HFFc6 (cell line): ENCODE results near the gene GP2. TPM values are rescaled to one million over a fixed set of nuclear protein-coding genes. Genes with fewer than 3 reads are reported as not detected.

ENCODE experiments used
- DNase-seq: peaks from one replicate; pipeline ENCODE4 v3.0.0-alpha.2; 2018
- H3K27ac Mint-ChIP-seq: 2 replicates; pipeline ENCODE4 v1.8.0; 2020; ENCODE audit warnings: mild to moderate bottlenecking, mixed read lengths
- H3K27me3 Mint-ChIP-seq: 2 replicates; pipeline ENCODE4 v1.8.0; 2021; ENCODE audit warnings: mild to moderate bottlenecking, moderate library complexity, mixed read lengths; ENCODE audit not compliant: insufficient read depth
- H3K36me3 Mint-ChIP-seq: 2 replicates; pipeline ENCODE4 v1.8.0; 2021; ENCODE audit warnings: low read depth, mixed read lengths
- H3K4me1 Mint-ChIP-seq: 2 replicates; pipeline ENCODE4 v1.8.0; 2020; ENCODE audit warnings: low read depth, mixed read lengths
- H3K4me3 Mint-ChIP-seq: 2 replicates; pipeline ENCODE4 v1.8.0; 2020; ENCODE audit warnings: mild to moderate bottlenecking, moderate library complexity, mixed read lengths
- H3K9me3 Mint-ChIP-seq: 2 replicates; pipeline ENCODE4 v1.8.0; 2020; ENCODE audit warnings: mild to moderate bottlenecking, mixed read lengths
- long read RNA-seq: library from polyadenylated mRNA; unstranded; transcript quantifications from one replicate; pipeline ENCODE4 v2.0.0, GENCODE V29; 2019
- total RNA-seq, 6 experiments: library from RNA; stranded (reverse); fragmentation: NEBNext Ultra II Directional; extraction: Animal tissue kit (Norgen Biotek cat#: 25700); gene quantifications; 2 replicates in 1 of 6; 3 replicates in 5 of 6; pipeline ENCODE4 v1.2.3, GENCODE V29; 2021
- TF ChIP-seq, protein P1 (sequence below): fragments of 200-600 bp; sonication (generic); IDR thresholded peaks from 2 replicates; pipeline ENCODE4 v1.5.0; 2021; ENCODE audit warnings: antibody characterized with exemption, mild to moderate bottlenecking

Gene GP2
- total RNA-seq, result not detected
- long read RNA-seq, result 0 reads

DNA sequence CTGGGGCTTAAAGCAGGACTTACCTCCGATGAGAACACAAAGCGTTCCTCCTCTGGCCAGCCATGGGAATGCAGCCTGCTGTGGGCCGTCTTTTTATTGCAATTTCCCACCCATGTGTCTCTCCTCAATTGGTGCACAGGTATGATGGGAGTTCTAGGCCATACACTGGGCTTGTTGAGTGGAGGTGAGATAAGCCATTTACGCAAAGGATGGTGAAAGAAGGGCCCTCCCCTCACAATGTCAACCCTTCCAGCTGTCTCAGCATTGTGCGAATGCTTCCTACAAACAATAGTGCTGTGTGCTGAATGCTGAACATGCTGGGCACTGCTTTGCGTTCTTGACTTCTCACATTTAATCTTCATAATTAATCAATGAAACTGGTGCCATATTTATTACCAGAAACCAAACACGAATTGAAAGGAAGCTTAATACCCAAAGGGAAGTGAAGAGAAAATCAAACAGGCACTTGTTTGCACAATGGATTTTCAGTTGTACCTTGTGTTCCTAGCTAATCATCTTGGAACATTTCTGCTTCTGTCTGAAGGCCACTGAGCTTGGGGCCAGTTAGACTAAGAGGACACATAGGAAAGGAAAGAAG lies at the start of gene GP2:
Gene GP2, minus strand, starts transcription at position 70 of the 598 bp plus-strand sequence. CDS start 1,082 bp downstream, outside the sequence.
- no peaks in the 10 kb centered on the region for H3K27me3 Mint-ChIP-seq
- H3K27ac Mint-ChIP-seq, result no peak within 1 kb of the TSS
- H3K36me3 Mint-ChIP-seq, result 0 out of 2 replicates have a peak, but pooled peaks cover 13% of the 10 kb centered on the region
- DNase-seq, result no peak
- TF ChIP-seq, protein P1, sequence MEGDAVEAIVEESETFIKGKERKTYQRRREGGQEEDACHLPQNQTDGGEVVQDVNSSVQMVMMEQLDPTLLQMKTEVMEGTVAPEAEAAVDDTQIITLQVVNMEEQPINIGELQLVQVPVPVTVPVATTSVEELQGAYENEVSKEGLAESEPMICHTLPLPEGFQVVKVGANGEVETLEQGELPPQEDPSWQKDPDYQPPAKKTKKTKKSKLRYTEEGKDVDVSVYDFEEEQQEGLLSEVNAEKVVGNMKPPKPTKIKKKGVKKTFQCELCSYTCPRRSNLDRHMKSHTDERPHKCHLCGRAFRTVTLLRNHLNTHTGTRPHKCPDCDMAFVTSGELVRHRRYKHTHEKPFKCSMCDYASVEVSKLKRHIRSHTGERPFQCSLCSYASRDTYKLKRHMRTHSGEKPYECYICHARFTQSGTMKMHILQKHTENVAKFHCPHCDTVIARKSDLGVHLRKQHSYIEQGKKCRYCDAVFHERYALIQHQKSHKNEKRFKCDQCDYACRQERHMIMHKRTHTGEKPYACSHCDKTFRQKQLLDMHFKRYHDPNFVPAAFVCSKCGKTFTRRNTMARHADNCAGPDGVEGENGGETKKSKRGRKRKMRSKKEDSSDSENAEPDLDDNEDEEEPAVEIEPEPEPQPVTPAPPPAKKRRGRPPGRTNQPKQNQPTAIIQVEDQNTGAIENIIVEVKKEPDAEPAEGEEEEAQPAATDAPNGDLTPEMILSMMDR, result no peak
- no peaks in the 10 kb centered on the region for H3K4me1 Mint-ChIP-seq
- H3K9me3 Mint-ChIP-seq, result peaks cover 62% of the 10 kb centered on the region
- H3K4me3 Mint-ChIP-seq, result no peak within 1 kb of the TSS

DNA sequence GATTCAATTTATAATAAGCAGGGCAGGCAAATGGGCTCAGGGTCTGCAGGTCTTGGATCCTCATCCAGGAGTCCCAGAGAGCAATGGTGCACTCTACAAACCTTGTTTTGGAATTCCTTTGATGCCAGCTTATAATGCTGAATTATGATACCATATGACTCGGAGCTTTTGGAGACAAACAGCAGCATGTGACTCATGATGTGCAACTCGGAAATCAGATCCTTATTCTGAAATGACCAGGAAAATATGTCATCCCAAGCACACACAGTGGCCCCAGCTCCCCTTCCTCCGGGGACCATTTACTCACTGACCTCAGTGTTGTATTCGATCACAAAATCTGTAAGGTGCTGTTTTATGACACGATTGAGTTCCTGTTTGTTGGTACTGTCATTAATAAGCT lies 45.4 kb upstream of the GP2 start:
- DNase-seq, result no peak
- no peak overlapping the region for H3K4me3 Mint-ChIP-seq
- TF ChIP-seq, protein P1, result no peak
- H3K9me3 Mint-ChIP-seq, result peaks cover 11% of the 10 kb centered on the region
- H3K4me1 Mint-ChIP-seq, result no peaks in the 10 kb centered on the region
- peaks cover 2% of the 10 kb centered on the region; the same call in 1 of the 2 replicates for H3K27me3 Mint-ChIP-seq
- H3K36me3 Mint-ChIP-seq, result no peaks in the 10 kb centered on the region
- H3K27ac Mint-ChIP-seq, result no peak overlapping the region

DNA sequence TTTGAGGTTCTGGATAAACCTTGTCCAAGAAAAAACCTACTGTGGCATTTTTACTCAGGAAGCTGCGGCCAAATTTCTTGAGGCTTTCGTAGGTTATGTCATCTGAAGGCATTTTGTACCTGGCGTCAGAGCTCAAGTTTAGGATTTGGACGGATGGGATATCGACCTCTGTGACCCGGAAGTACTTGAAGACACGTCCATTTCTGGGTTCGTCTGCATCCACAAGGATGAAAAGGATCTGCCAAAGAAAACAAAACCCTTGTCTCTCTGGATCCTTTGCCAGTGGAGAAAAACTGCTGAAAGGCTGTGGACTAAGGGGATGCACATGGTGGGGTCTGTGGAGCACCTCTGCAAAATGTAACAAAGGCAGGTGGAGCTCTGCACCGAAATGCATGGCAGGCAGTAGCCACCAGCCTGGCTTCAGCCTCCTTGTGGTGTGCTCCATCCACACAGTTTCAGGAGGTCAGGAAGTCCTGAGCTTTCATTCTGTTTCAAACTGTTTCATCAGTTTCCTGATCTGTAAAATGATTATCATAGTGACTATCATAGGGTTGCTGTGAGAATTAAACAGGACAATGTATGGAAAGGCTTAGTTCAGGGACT lies 42.2 kb upstream of the GP2 start:
- peaks cover 21% of the 10 kb centered on the region for H3K9me3 Mint-ChIP-seq
- H3K27ac Mint-ChIP-seq, result no peak overlapping the region
- H3K36me3 Mint-ChIP-seq, result no peaks in the 10 kb centered on the region
- TF ChIP-seq, protein P1, result no peak
- peaks cover 2% of the 10 kb centered on the region for H3K27me3 Mint-ChIP-seq
- no peaks in the 10 kb centered on the region for H3K4me1 Mint-ChIP-seq
- no peak overlapping the region for H3K4me3 Mint-ChIP-seq
- DNase-seq, result no peak

DNA sequence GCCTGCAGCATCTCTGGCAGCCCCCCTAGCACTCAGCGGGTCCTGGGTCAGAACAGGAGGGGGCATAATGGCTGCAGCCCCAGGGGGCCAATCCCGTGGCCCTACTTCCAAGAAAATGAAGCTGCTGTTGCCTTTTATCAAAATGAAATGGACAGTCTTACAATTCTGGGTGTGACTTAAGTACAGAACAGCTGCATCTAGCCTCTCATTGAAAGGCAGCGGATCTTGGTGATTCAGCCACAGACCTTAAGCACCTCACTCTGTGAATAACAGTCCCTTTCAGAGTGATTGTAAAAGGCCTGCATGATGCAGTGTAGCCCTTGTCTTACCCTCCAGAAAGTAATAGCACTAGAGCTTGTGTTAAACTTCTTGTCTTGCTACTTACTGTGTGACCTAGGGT lies 36.7 kb upstream of the GP2 start:
- no peaks in the 10 kb centered on the region for H3K4me1 Mint-ChIP-seq
- TF ChIP-seq, protein P1, result no peak
- DNase-seq, result no peak
- peaks cover 2% of the 10 kb centered on the region for H3K27me3 Mint-ChIP-seq
- peaks cover 34% of the 10 kb centered on the region for H3K9me3 Mint-ChIP-seq
- H3K27ac Mint-ChIP-seq, result no peak overlapping the region
- no peak overlapping the region for H3K4me3 Mint-ChIP-seq
- 0 out of 2 replicates have a peak, but pooled peaks cover 5% of the 10 kb centered on the region for H3K36me3 Mint-ChIP-seq

DNA sequence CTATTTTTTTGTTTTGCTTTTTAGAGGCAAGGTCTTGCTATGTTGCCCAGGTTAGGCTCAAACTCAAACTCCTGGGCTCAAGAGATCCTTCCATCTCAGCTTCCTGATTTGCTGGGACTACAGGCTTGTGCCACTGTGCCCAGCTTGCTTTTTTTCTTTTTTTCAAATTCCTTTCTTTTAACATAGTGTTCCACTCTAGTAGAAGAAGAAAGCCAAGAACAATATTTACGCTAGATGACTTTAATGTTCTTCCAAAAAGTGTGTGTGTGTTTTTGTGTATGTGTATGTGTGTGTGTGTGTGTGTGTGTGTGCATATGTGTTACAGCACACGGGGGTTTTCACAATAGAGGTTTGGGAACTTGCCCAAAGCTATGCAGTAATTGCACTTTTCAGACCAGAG lies 35.9 kb upstream of the GP2 start:
- H3K9me3 Mint-ChIP-seq, result peaks cover 34% of the 10 kb centered on the region
- H3K36me3 Mint-ChIP-seq, result 0 out of 2 replicates have a peak, but pooled peaks cover 5% of the 10 kb centered on the region
- DNase-seq, result no peak
- TF ChIP-seq, protein P1, result no peak
- H3K4me3 Mint-ChIP-seq, result no peak overlapping the region
- H3K27ac Mint-ChIP-seq, result no peak overlapping the region
- peaks cover 2% of the 10 kb centered on the region for H3K27me3 Mint-ChIP-seq
- H3K4me1 Mint-ChIP-seq, result no peaks in the 10 kb centered on the region
